ENCODE data around the gene ADAMTS15.

Gene ADAMTS15

GRCh38 chr11:130462101-130462885 lies 13.8 kb downstream of the ADAMTS15 start:
- no peak for DNase-seq

- DNase-seq, result no peak
Observed at GRCh38 chr11:130462931-130463330, 14.5 kb downstream of the ADAMTS15 start.

GRCh38 chr11:130464291-130464812 lies 15.9 kb downstream of the ADAMTS15 start:
- DNase-seq, result no peak

GRCh38 chr11:130465263-130465662 lies 16.8 kb downstream of the ADAMTS15 start:
- DNase-seq, result no peak

- DNase-seq, result no peak
Observed at GRCh38 chr11:130467116-130467900, 18.9 kb downstream of the ADAMTS15 start.

GRCh38 chr11:130469181-130469580 lies 20.7 kb downstream of the ADAMTS15 start:
- no peak for DNase-seq

GRCh38 chr11:130470832-130471706 lies 22.6 kb downstream of the ADAMTS15 start:
- no peak for DNase-seq

- no peak for DNase-seq
Observed at GRCh38 chr11:130471731-130472433, 23.4 kb downstream of the ADAMTS15 start.

- no peak for DNase-seq
Observed at GRCh38 chr11:130472434-130472961, 24.1 kb downstream of the ADAMTS15 start.

GRCh38 chr11:130473056-130473794 lies 24.8 kb downstream of the ADAMTS15 start:
- DNase-seq, result no peak

- DNase-seq, result no peak
Observed at GRCh38 chr11:130473795-130474377, 25.4 kb downstream of the ADAMTS15 start.

GRCh38 chr11:130474637-130475400 lies 26.4 kb downstream of the ADAMTS15 start:
- no peak for DNase-seq

- no peak for DNase-seq
Observed at GRCh38 chr11:130475426-130476053, 27.1 kb downstream of the ADAMTS15 start.

- no peak for DNase-seq
Observed at GRCh38 chr11:130476200-130476921, 27.9 kb downstream of the ADAMTS15 start.

- DNase-seq, result no peak
Observed at GRCh38 chr11:130476922-130477491, 28.6 kb downstream of the ADAMTS15 start.

- DNase-seq, result no peak
Observed at GRCh38 chr11:130477586-130478203, 29.2 kb downstream of the ADAMTS15 start.

- no peak for DNase-seq
Observed at GRCh38 chr11:130478204-130478701, 29.8 kb downstream of the ADAMTS15 start.

- DNase-seq, result no peak
Observed at GRCh38 chr11:130478881-130479280, 30.4 kb downstream of the ADAMTS15 start.

Measured in NCI-H1105 (cell line).